H1 (cell line): ENCODE results near the gene RALGAPB. TPM values are rescaled to one million over a fixed set of nuclear protein-coding genes. Genes with fewer than 3 reads are reported as not detected.

Experiments used
- ASH2L ChIP-seq: fragments of 200-600, 300-600 bp; sonication (generic); IDR thresholded peaks from one replicate; pipeline ENCODE4 v1.7.1; 2017; ENCODE audit warnings: low read length
- CREB1 ChIP-seq: IDR thresholded peaks from 2 replicates; pipeline ENCODE4 v1.6.1; 2012; ENCODE audit warnings: inconsistent platforms
- CTBP2 ChIP-seq: IDR thresholded peaks from 2 replicates; pipeline ENCODE4 v1.7.0; 2011; ENCODE audit warnings: borderline replicate concordance, mild to moderate bottlenecking, moderate library complexity, mixed read lengths, low read length; ENCODE audit not compliant: insufficient read depth, insufficient read length
- E2F6 ChIP-seq: IDR thresholded peaks from 2 replicates; pipeline ENCODE4 v1.6.1; 2012; ENCODE audit warnings: inconsistent platforms
- FOSL1 ChIP-seq: IDR thresholded peaks from 2 replicates; pipeline ENCODE4 v1.6.1; 2011; ENCODE audit warnings: mild to moderate bottlenecking, low read depth, low read length, moderate library complexity; ENCODE audit not compliant: insufficient read depth
- GABPA ChIP-seq: IDR thresholded peaks from 2 replicates; pipeline ENCODE4 v1.6.1; 2011; ENCODE audit warnings: mild to moderate bottlenecking, low read length, moderate library complexity, borderline replicate concordance; ENCODE audit not compliant: insufficient read depth
- JUN ChIP-seq: IDR thresholded peaks from 2 replicates; pipeline ENCODE4 v1.6.1; 2011; ENCODE audit warnings: low read depth, mild to moderate bottlenecking, improper control_type of control experiment, low read length
- KDM1A ChIP-seq: fragments of 200-600, 300-600 bp; sonication (generic); IDR thresholded peaks from 2 replicates; pipeline ENCODE4 v1.7.1; 2016; ENCODE audit warnings: mild to moderate bottlenecking, low read length, borderline replicate concordance
- MAX ChIP-seq: IDR thresholded peaks from 2 replicates; pipeline ENCODE4 v1.6.1; 2012; ENCODE audit warnings: inconsistent platforms
- NRF1 ChIP-seq: IDR thresholded peaks from 2 replicates; pipeline ENCODE4 v1.6.1; 2011; ENCODE audit warnings: mild to moderate bottlenecking, low read depth, low read length, improper control_type of control experiment
- POLR2AphosphoS5 ChIP-seq: IDR thresholded peaks from 2 replicates; pipeline ENCODE4 v1.6.1; 2011; ENCODE audit warnings: low read depth, low read length
- POU5F1 ChIP-seq: IDR thresholded peaks from 2 replicates; pipeline ENCODE4 v1.6.1; 2011; ENCODE audit warnings: low read depth, mild to moderate bottlenecking, low read length, moderate library complexity
- RAD21 ChIP-seq, 2 experiments: IDR thresholded peaks in 1 of 2; conservative IDR thresholded peaks in 1 of 2; 2 replicates each; pipeline ENCODE4 v1.6.1; 2011; ENCODE audit warnings: low read depth in 2 of 2, low read length in 2 of 2, improper control_type of control experiment in 1 of 2, inconsistent platforms in 1 of 2, mild to moderate bottlenecking in 1 of 2, moderate library complexity in 1 of 2
- SIX5 ChIP-seq: IDR thresholded peaks from 2 replicates; pipeline ENCODE4 v1.6.1; 2011; ENCODE audit warnings: mild to moderate bottlenecking, low read depth, low read length
- SP2 ChIP-seq: IDR thresholded peaks from 2 replicates; pipeline ENCODE4 v1.6.1; 2012; ENCODE audit warnings: mild to moderate bottlenecking, low read length, inconsistent platforms
- SRF ChIP-seq: IDR thresholded peaks from 2 replicates; pipeline ENCODE4 v1.6.1; 2011; ENCODE audit warnings: mild to moderate bottlenecking, low read depth, low read length, moderate library complexity
- TBP ChIP-seq: IDR thresholded peaks from 2 replicates; pipeline ENCODE4 v1.6.1; 2011; ENCODE audit warnings: low read depth, low read length, improper control_type of control experiment
- TCF12 ChIP-seq: IDR thresholded peaks from 2 replicates; pipeline ENCODE4 v1.6.1; 2011; ENCODE audit warnings: low read depth, mild to moderate bottlenecking, low read length
- ZNF274 ChIP-seq: IDR thresholded peaks from 2 replicates; pipeline ENCODE4 v1.7.0; 2012; ENCODE audit warnings: low read length, borderline replicate concordance; ENCODE audit errors: extremely low read depth
- polyA plus RNA-seq, 7 experiments: library from polyadenylated mRNA; depleted of rRNA in 3 of 7; stranded (reverse) in 5 of 7; unstranded in 2 of 7; fragments of >200 nt in 5 of 7; fragments of 200-250 nt in 2 of 7; gene quantifications; 1 replicate in 5 of 7; 2 replicates in 1 of 7; 4 replicates in 1 of 7; pipeline versions ENCODE4 v1.2.1 to v1.2.3, GENCODE V29; 2011 to 2013; ENCODE audit warnings: missing spikeins in 2 of 7, mixed read lengths in 2 of 7
- total RNA-seq: library from RNA; stranded (reverse); fragmentation: NEBNext Ultra II Directional; extraction: Animal tissue kit (Norgen Biotek cat#: 25700); gene quantifications from 2 replicates; pipeline ENCODE4 v1.2.1, GENCODE V29; 2021

Gene RALGAPB
- total and polyA plus RNA-seq, 2 of the 8 experiments (the other 6 are each of a cell fraction or from before 2014, with no cell fraction given): 10.6 to 35.1 TPM

GRCh38 chr20:38601216-38602184 lies 128.9 kb downstream of the RALGAPB start, which contains the start of gene ARHGAP40 (continued):
- TF ChIP-seq CREB1 (no peak), SIX5 (no peak), E2F6 (no peak), TBP (no peak), RAD21 (IDR thresholded peaks at IDR 0.05 in 1 of 2, conservative IDR thresholded peaks at IDR 0.05 in 1 of 2; ENCODE audit: low read depth in 2 of 2, low read length in 2 of 2) (no peak), POLR2AphosphoS5 (no peak), ASH2L (no peak), SP2 (no peak), CTBP2 (no peak), FOSL1 (no peak), KDM1A (peak; percentile 96), POU5F1 (no peak), NRF1 (no peak), TCF12 (no peak), JUN (no peak), SRF (no peak), GABPA (no peak), MAX (peak; percentile 26; the same call in 1 of the 2 replicates), ZNF274 (no peak)
